ENCODE results near the gene NCDN. TPM values are rescaled to one million over a fixed set of nuclear protein-coding genes. Genes with fewer than 3 reads are reported as not detected.

The NCDN gene
- total RNA-seq, 1 donor from 2014 or later: 24.5 TPM

- DNase-seq (ENCODE audit: low read depth): no peak
- H3K36me3 ChIP-seq (ENCODE audit: control insufficient read depth, insufficient read depth, low read length): peaks cover 1% of the 10 kb centered on the region
- no peak for TF ChIP-seq CTCF (IDR thresholded peaks at IDR 0.05; ENCODE audit: insufficient read depth, low read length, poor library complexity, severe bottlenecking)
- H3K4me3 ChIP-seq (ENCODE audit: low read depth, low read length): no peak overlapping the region
- H3K27me3 ChIP-seq (ENCODE audit: control insufficient read depth, insufficient read depth, low read length): no peaks in the 10 kb centered on the region
Observed at GRCh38 chr1:35594005-35594760, 36.6 kb downstream of the NCDN start.

GRCh38 chr1:35595684-35596083 is 38.1 kb downstream of the NCDN start:
- H3K27me3 ChIP-seq (ENCODE audit: control insufficient read depth, insufficient read depth, low read length): no peaks in the 10 kb centered on the region
- peaks cover 1% of the 10 kb centered on the region for H3K36me3 ChIP-seq (ENCODE audit: control insufficient read depth, insufficient read depth, low read length)
- DNase-seq (ENCODE audit: low read depth): no peak
- no peak for TF ChIP-seq CTCF (IDR thresholded peaks at IDR 0.05; ENCODE audit: insufficient read depth, low read length, poor library complexity, severe bottlenecking)
- no peak overlapping the region for H3K4me3 ChIP-seq (ENCODE audit: low read depth, low read length)

- TF ChIP-seq CTCF (IDR thresholded peaks at IDR 0.05; ENCODE audit: insufficient read depth, low read length, poor library complexity, severe bottlenecking): no peak
- Histone ChIP-seq H3K4me3 (ENCODE audit: low read depth, low read length) (no peak overlapping the region), H3K36me3 (ENCODE audit: control insufficient read depth, insufficient read depth, low read length) (peaks cover 1% of the 10 kb centered on the region), H3K27me3 (ENCODE audit: control insufficient read depth, insufficient read depth, low read length) (no peaks in the 10 kb centered on the region)
- no peak for DNase-seq (ENCODE audit: low read depth)
Observed at GRCh38 chr1:35597870-35598269, 40.3 kb downstream of the NCDN start.

- Histone ChIP-seq H3K36me3 (ENCODE audit: control insufficient read depth, insufficient read depth, low read length) (peaks cover 1% of the 10 kb centered on the region), H3K4me3 (ENCODE audit: low read depth, low read length) (no peak overlapping the region), H3K27me3 (ENCODE audit: control insufficient read depth, insufficient read depth, low read length) (no peaks in the 10 kb centered on the region)
- no peak for DNase-seq (ENCODE audit: low read depth)
- no peak for TF ChIP-seq CTCF (IDR thresholded peaks at IDR 0.05; ENCODE audit: insufficient read depth, low read length, poor library complexity, severe bottlenecking)
Observed at GRCh38 chr1:35598895-35599294, 41.3 kb downstream of the NCDN start.

- no peak overlapping the region for H3K4me3 ChIP-seq (ENCODE audit: low read depth, low read length)
- DNase-seq (ENCODE audit: low read depth): no peak
- no peaks in the 10 kb centered on the region for H3K27me3 ChIP-seq (ENCODE audit: control insufficient read depth, insufficient read depth, low read length)
- TF ChIP-seq CTCF (IDR thresholded peaks at IDR 0.05; ENCODE audit: insufficient read depth, low read length, poor library complexity, severe bottlenecking): no peak
- peaks cover 1% of the 10 kb centered on the region for H3K36me3 ChIP-seq (ENCODE audit: control insufficient read depth, insufficient read depth, low read length)
Observed at GRCh38 chr1:35599411-35599810, 41.8 kb downstream of the NCDN start.

- no peak for DNase-seq (ENCODE audit: low read depth)
- H3K27me3 ChIP-seq (ENCODE audit: control insufficient read depth, insufficient read depth, low read length): no peaks in the 10 kb centered on the region
- H3K4me3 ChIP-seq (ENCODE audit: low read depth, low read length): no peak overlapping the region
- H3K36me3 ChIP-seq (ENCODE audit: control insufficient read depth, insufficient read depth, low read length): peaks cover 1% of the 10 kb centered on the region
- TF ChIP-seq CTCF (IDR thresholded peaks at IDR 0.05; ENCODE audit: insufficient read depth, low read length, poor library complexity, severe bottlenecking): no peak
Observed at GRCh38 chr1:35600593-35600992, 43.0 kb downstream of the NCDN start.
